ENCODE measurements around the gene ADIG. TPM values are rescaled to one million over a fixed set of nuclear protein-coding genes. Genes with fewer than 3 reads are reported as not detected.

ADIG gene
- total and polyA plus RNA-seq, 2 of the 13 experiments (the other 11 are each of a cell fraction or from before 2014, with no cell fraction given), result 0.15 TPM; not detected in 1

DNA sequence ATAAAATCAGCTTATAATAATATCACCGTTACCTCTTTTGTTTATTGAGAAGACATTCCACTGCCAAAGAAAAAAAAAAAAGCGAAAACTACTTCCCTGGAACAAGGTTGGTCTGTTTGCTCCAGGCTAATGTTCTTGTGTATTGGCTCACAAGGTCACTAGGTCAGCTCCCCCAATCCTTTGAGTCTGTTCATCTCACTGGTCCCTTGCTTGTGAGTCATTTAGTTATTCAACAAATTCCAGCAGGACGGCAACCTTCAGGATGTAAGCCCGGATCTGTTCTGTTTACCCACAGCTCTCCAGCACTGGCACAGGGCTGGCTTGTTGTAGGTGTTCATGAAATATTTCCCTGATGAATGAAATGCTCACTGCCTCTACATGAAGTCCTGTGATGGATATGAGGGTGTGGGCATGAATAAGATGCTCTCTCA, 23.9 kb downstream of the ADIG start (continued):
- TF ChIP-seq, protein P1, sequence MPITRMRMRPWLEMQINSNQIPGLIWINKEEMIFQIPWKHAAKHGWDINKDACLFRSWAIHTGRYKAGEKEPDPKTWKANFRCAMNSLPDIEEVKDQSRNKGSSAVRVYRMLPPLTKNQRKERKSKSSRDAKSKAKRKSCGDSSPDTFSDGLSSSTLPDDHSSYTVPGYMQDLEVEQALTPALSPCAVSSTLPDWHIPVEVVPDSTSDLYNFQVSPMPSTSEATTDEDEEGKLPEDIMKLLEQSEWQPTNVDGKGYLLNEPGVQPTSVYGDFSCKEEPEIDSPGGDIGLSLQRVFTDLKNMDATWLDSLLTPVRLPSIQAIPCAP (CRISPR knock-in tag; IDR thresholded peaks at IDR 0.05; ENCODE audit: low read depth), result no peak
- TF ChIP-seq, protein P2, sequence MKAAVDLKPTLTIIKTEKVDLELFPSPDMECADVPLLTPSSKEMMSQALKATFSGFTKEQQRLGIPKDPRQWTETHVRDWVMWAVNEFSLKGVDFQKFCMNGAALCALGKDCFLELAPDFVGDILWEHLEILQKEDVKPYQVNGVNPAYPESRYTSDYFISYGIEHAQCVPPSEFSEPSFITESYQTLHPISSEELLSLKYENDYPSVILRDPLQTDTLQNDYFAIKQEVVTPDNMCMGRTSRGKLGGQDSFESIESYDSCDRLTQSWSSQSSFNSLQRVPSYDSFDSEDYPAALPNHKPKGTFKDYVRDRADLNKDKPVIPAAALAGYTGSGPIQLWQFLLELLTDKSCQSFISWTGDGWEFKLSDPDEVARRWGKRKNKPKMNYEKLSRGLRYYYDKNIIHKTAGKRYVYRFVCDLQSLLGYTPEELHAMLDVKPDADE (CRISPR knock-in tag; IDR thresholded peaks at IDR 0.05), result no peak
- TF ChIP-seq ZNF678 (CRISPR knock-in tag; IDR thresholded peaks at IDR 0.05), result no peak
- TF ChIP-seq, protein P3, sequence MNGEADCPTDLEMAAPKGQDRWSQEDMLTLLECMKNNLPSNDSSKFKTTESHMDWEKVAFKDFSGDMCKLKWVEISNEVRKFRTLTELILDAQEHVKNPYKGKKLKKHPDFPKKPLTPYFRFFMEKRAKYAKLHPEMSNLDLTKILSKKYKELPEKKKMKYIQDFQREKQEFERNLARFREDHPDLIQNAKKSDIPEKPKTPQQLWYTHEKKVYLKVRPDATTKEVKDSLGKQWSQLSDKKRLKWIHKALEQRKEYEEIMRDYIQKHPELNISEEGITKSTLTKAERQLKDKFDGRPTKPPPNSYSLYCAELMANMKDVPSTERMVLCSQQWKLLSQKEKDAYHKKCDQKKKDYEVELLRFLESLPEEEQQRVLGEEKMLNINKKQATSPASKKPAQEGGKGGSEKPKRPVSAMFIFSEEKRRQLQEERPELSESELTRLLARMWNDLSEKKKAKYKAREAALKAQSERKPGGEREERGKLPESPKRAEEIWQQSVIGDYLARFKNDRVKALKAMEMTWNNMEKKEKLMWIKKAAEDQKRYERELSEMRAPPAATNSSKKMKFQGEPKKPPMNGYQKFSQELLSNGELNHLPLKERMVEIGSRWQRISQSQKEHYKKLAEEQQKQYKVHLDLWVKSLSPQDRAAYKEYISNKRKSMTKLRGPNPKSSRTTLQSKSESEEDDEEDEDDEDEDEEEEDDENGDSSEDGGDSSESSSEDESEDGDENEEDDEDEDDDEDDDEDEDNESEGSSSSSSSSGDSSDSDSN (CRISPR knock-in tag; IDR thresholded peaks at IDR 0.05), result no peak
- peak; percentile 78 for TF ChIP-seq ZNF781 (CRISPR knock-in tag; IDR thresholded peaks at IDR 0.05; ENCODE audit: borderline replicate concordance, not compliant biosample characterization)
- TF ChIP-seq ZNF891 (CRISPR knock-in tag; IDR thresholded peaks at IDR 0.05), result no peak
- TF ChIP-seq LCORL (IDR thresholded peaks at IDR 0.05), result peak; percentile 98
- TF ChIP-seq LCORL (CRISPR knock-in tag; IDR thresholded peaks at IDR 0.05), result peak; percentile 97
- TF ChIP-seq, protein P4, sequence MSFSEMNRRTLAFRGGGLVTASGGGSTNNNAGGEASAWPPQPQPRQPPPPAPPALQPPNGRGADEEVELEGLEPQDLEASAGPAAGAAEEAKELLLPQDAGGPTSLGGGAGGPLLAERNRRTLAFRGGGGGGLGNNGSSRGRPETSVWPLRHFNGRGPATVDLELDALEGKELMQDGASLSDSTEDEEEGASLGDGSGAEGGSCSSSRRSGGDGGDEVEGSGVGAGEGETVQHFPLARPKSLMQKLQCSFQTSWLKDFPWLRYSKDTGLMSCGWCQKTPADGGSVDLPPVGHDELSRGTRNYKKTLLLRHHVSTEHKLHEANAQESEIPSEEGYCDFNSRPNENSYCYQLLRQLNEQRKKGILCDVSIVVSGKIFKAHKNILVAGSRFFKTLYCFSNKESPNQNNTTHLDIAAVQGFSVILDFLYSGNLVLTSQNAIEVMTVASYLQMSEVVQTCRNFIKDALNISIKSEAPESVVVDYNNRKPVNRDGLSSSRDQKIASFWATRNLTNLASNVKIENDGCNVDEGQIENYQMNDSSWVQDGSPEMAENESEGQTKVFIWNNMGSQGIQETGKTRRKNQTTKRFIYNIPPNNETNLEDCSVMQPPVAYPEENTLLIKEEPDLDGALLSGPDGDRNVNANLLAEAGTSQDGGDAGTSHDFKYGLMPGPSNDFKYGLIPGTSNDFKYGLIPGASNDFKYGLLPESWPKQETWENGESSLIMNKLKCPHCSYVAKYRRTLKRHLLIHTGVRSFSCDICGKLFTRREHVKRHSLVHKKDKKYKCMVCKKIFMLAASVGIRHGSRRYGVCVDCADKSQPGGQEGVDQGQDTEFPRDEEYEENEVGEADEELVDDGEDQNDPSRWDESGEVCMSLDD (CRISPR knock-in tag; IDR thresholded peaks at IDR 0.05; ENCODE audit: borderline replicate concordance), result peak; percentile 73; the same call in 1 of the 2 replicates
- TF ChIP-seq, protein P5, sequence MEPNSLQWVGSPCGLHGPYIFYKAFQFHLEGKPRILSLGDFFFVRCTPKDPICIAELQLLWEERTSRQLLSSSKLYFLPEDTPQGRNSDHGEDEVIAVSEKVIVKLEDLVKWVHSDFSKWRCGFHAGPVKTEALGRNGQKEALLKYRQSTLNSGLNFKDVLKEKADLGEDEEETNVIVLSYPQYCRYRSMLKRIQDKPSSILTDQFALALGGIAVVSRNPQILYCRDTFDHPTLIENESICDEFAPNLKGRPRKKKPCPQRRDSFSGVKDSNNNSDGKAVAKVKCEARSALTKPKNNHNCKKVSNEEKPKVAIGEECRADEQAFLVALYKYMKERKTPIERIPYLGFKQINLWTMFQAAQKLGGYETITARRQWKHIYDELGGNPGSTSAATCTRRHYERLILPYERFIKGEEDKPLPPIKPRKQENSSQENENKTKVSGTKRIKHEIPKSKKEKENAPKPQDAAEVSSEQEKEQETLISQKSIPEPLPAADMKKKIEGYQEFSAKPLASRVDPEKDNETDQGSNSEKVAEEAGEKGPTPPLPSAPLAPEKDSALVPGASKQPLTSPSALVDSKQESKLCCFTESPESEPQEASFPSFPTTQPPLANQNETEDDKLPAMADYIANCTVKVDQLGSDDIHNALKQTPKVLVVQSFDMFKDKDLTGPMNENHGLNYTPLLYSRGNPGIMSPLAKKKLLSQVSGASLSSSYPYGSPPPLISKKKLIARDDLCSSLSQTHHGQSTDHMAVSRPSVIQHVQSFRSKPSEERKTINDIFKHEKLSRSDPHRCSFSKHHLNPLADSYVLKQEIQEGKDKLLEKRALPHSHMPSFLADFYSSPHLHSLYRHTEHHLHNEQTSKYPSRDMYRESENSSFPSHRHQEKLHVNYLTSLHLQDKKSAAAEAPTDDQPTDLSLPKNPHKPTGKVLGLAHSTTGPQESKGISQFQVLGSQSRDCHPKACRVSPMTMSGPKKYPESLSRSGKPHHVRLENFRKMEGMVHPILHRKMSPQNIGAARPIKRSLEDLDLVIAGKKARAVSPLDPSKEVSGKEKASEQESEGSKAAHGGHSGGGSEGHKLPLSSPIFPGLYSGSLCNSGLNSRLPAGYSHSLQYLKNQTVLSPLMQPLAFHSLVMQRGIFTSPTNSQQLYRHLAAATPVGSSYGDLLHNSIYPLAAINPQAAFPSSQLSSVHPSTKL (CRISPR knock-in tag; IDR thresholded peaks at IDR 0.05), result peak; percentile 100
- TF ChIP-seq ZNF225 (CRISPR knock-in tag; IDR thresholded peaks at IDR 0.05), result no peak
- TF ChIP-seq, protein P6, sequence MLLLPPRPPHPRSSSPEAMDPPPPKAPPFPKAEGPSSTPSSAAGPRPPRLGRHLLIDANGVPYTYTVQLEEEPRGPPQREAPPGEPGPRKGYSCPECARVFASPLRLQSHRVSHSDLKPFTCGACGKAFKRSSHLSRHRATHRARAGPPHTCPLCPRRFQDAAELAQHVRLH (CRISPR knock-in tag; IDR thresholded peaks at IDR 0.05; ENCODE audit: borderline replicate concordance, low read depth), result peak; percentile 92; the same call in 1 of the 2 replicates
- TF ChIP-seq, protein P7, sequence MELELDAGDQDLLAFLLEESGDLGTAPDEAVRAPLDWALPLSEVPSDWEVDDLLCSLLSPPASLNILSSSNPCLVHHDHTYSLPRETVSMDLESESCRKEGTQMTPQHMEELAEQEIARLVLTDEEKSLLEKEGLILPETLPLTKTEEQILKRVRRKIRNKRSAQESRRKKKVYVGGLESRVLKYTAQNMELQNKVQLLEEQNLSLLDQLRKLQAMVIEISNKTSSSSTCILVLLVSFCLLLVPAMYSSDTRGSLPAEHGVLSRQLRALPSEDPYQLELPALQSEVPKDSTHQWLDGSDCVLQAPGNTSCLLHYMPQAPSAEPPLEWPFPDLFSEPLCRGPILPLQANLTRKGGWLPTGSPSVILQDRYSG (CRISPR knock-in tag; IDR thresholded peaks at IDR 0.05), result peak; percentile 72; the same call in 1 of the 2 replicates
- TF ChIP-seq ZNF547 (CRISPR knock-in tag; IDR thresholded peaks at IDR 0.05), result no peak
- no peak for TF ChIP-seq ZNF780A (CRISPR knock-in tag; IDR thresholded peaks at IDR 0.05)
- TF ChIP-seq, protein P8, sequence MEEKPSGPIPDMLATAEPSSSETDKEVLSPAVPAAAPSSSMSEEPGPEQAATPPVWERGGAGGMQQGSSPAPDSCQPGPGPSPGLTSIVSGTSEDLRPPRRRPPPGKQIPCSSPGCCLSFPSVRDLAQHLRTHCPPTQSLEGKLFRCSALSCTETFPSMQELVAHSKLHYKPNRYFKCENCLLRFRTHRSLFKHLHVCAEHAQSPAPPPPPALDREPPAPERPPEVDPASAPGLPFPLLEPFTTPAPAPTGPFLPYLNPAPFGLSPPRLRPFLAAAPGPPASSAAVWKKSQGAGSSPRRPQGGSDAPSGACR (CRISPR knock-in tag; IDR thresholded peaks at IDR 0.05), result peak; percentile 78; the same call in 1 of the 2 replicates

Data from HepG2 (cell line).